CD4-positive, alpha-beta T cell treated with Interleukin-21 for 1 hour (primary cell): ENCODE results near the gene GNG12.

Source experiments
- DNase-seq: peaks from one replicate; pipeline ENCODE4 v3.0.0-alpha.2; 2020

The GNG12 gene

GRCh38 chr1:67812226-67812625 lies 21.0 kb downstream of the GNG12 start:
- DNase-seq, result no peak

GRCh38 chr1:67811781-67812180 lies 21.5 kb downstream of the GNG12 start:
- DNase-seq, result no peak

GRCh38 chr1:67809887-67810286 lies 23.4 kb downstream of the GNG12 start:
- DNase-seq, result no peak

GRCh38 chr1:67807282-67807681 lies 26.0 kb downstream of the GNG12 start:
- no peak for DNase-seq

- DNase-seq, result no peak
Observed at GRCh38 chr1:67804710-67805109, 28.6 kb downstream of the GNG12 start.

GRCh38 chr1:67803380-67804279 lies 29.6 kb downstream of the GNG12 start:
- DNase-seq, result no peak

- DNase-seq, result no peak
Observed at GRCh38 chr1:67802565-67802964, 30.7 kb downstream of the GNG12 start.

- DNase-seq, result no peak
Observed at GRCh38 chr1:67801903-67802302, 31.4 kb downstream of the GNG12 start.

GRCh38 chr1:67795179-67795912 lies 37.9 kb downstream of the GNG12 start:
- no peak for DNase-seq

GRCh38 chr1:67793562-67793961 lies 39.7 kb downstream of the GNG12 start:
- DNase-seq, result no peak

GRCh38 chr1:67792741-67793458 lies 40.4 kb downstream of the GNG12 start:
- DNase-seq, result no peak

GRCh38 chr1:67792103-67792502 lies 41.2 kb downstream of the GNG12 start:
- DNase-seq, result no peak

GRCh38 chr1:67791686-67792085 lies 41.6 kb downstream of the GNG12 start:
- DNase-seq, result no peak

GRCh38 chr1:67791261-67791660 lies 42.0 kb downstream of the GNG12 start:
- DNase-seq, result no peak

- no peak for DNase-seq
Observed at GRCh38 chr1:67790201-67790692, 43.0 kb downstream of the GNG12 start.

- DNase-seq, result no peak
Observed at GRCh38 chr1:67789551-67789950, 43.7 kb downstream of the GNG12 start.

GRCh38 chr1:67788904-67789303 lies 44.4 kb downstream of the GNG12 start:
- no peak for DNase-seq

- no peak for DNase-seq
Observed at GRCh38 chr1:67788238-67788790, 45.0 kb downstream of the GNG12 start.

GRCh38 chr1:67787746-67788145 lies 45.5 kb downstream of the GNG12 start:
- no peak for DNase-seq

- no peak for DNase-seq
Observed at GRCh38 chr1:67785847-67786753, 47.2 kb downstream of the GNG12 start.

- no peak for DNase-seq
Observed at GRCh38 chr1:67784545-67785186, 48.6 kb downstream of the GNG12 start.
